Stomach (tissue), 9 donors: ENCODE results near the gene SMARCC1. TPM values are rescaled to one million over a fixed set of nuclear protein-coding genes. Genes with fewer than 3 reads are reported as not detected.
"Not testable (repeated sequence)": the region's sequence is repeated elsewhere in the genome, so short reads cannot be mapped to it uniquely, and the experiment has no call there.

Experiments used
- DNase-seq, 2 donors: peaks; one replicate each; pipeline versions ENCODE4 v3.0.0 to v3.0.0-alpha.2; 2013 to 2019
- H3K27ac ChIP-seq, 5 donors: fragments of 200-600 bp in 4 of 5; sonication (generic) in 4 of 5; one replicate each; pipeline ENCODE4 v1.5.1; 2013 to 2019; ENCODE audit warnings: mild to moderate bottlenecking in 1 of 5, moderate library complexity in 1 of 5
- H3K27me3 ChIP-seq, 3 donors: fragments of 200-600 bp; sonication (generic); one replicate each; pipeline ENCODE4 v1.5.1; 2017 to 2019; ENCODE audit warnings: mixed run types in 1 of 3
- H3K36me3 ChIP-seq, 4 donors: fragments of 200-600 bp; sonication (generic); 1 replicate in 3 of 4; 2 replicates in 1 of 4; pipeline ENCODE4 v1.5.1; 2016 to 2019
- H3K4me1 ChIP-seq, 4 donors: fragments of 200-600 bp; sonication (generic); one replicate each; pipeline ENCODE4 v1.5.1; 2016 to 2019
- H3K4me3 ChIP-seq, 4 donors: fragments of 200-600 bp; sonication (generic) in 3 of 4; one replicate each; pipeline ENCODE4 v1.5.1; 2016 to 2019; ENCODE audit warnings: mild to moderate bottlenecking in 1 of 4
- H3K9me3 ChIP-seq, 4 donors: fragments of 200-600 bp; sonication (generic); one replicate each; pipeline ENCODE4 v1.5.1; 2016 to 2019
- CTCF ChIP-seq, 7 experiments: fragments of 450-650 bp in 4 of 7; fragments of 200-600 bp in 3 of 7; sonication (generic) in 3 of 7; IDR thresholded peaks; one replicate each; pipeline ENCODE4 v1.5.1; 2016 to 2019; ENCODE audit warnings: antibody characterized with exemption in 7 of 7, control low read depth in 2 of 7, mild to moderate bottlenecking in 1 of 7
- EP300 ChIP-seq: sonication (generic); formaldehyde crosslinking; IDR thresholded peaks from one replicate; pipeline ENCODE4 v1.6.1; 2017; ENCODE audit warnings: antibody characterized with exemption
- POLR2A ChIP-seq, 4 donors: fragments of 450-650 bp; IDR thresholded peaks; one replicate each; pipeline ENCODE4 v1.6.1; 2016; ENCODE audit warnings: antibody characterized with exemption in 4 of 4, control low read depth in 2 of 4, mild to moderate bottlenecking in 1 of 4, moderate library complexity in 1 of 4
- POLR2AphosphoS5 ChIP-seq, 3 donors: sonication (generic); formaldehyde crosslinking; IDR thresholded peaks; one replicate each; pipeline ENCODE4 v1.6.1; 2016; ENCODE audit warnings: antibody characterized with exemption in 3 of 3
- WGBS, 5 donors: extraction: QIAGEN DNeasy Blood & Tissue Kit in 3 of 5; methylation state at CpG; one replicate each; pipeline versions ENCODE4 v1.1.5 to v1.1.7; 2013 to 2018; 5-methylcytosine and 5-hydroxymethylcytosine counted together
- intact Hi-C: fragments of 100-400 bp; cut with DNase I; formaldehyde crosslinking; loops from one replicate; pipeline ENCODE4 v1.15.1; 2023; ENCODE audit warnings: low total_unique reads
- polyA plus RNA-seq, 3 donors: library from polyadenylated mRNA; stranded (reverse); fragments of 200-250 nt; gene quantifications; one replicate each; pipeline ENCODE4 v1.2.3, GENCODE V29; 2013
- total RNA-seq, 5 donors: library from RNA; depleted of rRNA; stranded (reverse); fragments of >200 nt; gene quantifications; one replicate each; pipeline versions ENCODE4 v1.1.0 to v1.2.3, GENCODE V29; 2014 to 2016
- donor health status: healthy with polysubstance abuse.
- donor health status: Bipolar disorder and iron deficiency.
- donor health status: healthy.

SMARCC1 gene
- total and polyA plus RNA-seq, 8 donors: 8.6 to 64.3 (median 27.3) TPM

GRCh38 chr3:47732143-47732542 lies 49.5 kb downstream of the SMARCC1 start:
- intact Hi-C loops: no loop called here
- Histone ChIP-seq H3K27ac (no peak overlapping the region), H3K9me3 (no peaks in the 10 kb centered on the region), H3K36me3 (peaks cover 32 to 99% (median 97%) of the 10 kb centered on the region in 4 donors), H3K4me3 (no peak overlapping the region), H3K4me1 (no peaks in the 10 kb centered on the region), H3K27me3 (no peaks in the 10 kb centered on the region)
- no peak for TF ChIP-seq POLR2AphosphoS5 (IDR thresholded peaks at IDR 0.05)
- DNase-seq: no peak
- WGBS, 5 donors: 62 to 84% (median 69%) methylated on average over 2 of the region's 2 CpGs

- no peak for DNase-seq
- no peak overlapping the region for H3K27ac ChIP-seq
- peaks cover 36 to 100% (median 99%) of the 10 kb centered on the region in 4 donors for H3K36me3 ChIP-seq
- intact Hi-C loops: no loop called here
- no peaks in the 10 kb centered on the region for H3K4me1 ChIP-seq
- TF ChIP-seq CTCF (IDR thresholded peaks at IDR 0.05) (no peak), POLR2AphosphoS5 (IDR thresholded peaks at IDR 0.05) (no peak), EP300 (no peak), POLR2A (IDR thresholded peaks at IDR 0.05) (no peak)
- no peaks in the 10 kb centered on the region for H3K27me3 ChIP-seq
- no peak overlapping the region for H3K4me3 ChIP-seq
- no peaks in the 10 kb centered on the region for H3K9me3 ChIP-seq
- 80 to 86% (median 84%) methylated on average over 8 of the region's 8 CpGs for WGBS, 5 donors
These were observed 50.6 kb downstream of the SMARCC1 start for GRCh38 chr3:47731061-47731460.

- 41 to 58% (median 55%) methylated on average over 2 of the region's 2 CpGs for WGBS, 5 donors
These were observed 58.8 kb downstream of the SMARCC1 start for GRCh38 chr3:47722859-47723258.

GRCh38 chr3:47717448-47717847 lies 64.2 kb downstream of the SMARCC1 start:
- H3K4me1 ChIP-seq, DNase-seq, H3K9me3 ChIP-seq, H3K27ac ChIP-seq, intact Hi-C loops, H3K27me3 ChIP-seq, H3K4me3 ChIP-seq: not testable (repeated sequence)
- WGBS, 5 donors: 92 to 96% (median 95%) methylated on average over 4 of the region's 4 CpGs
- peaks cover 18 to 70% (median 62%) of the 10 kb centered on the region in 4 donors for H3K36me3 ChIP-seq

More at GRCh38 chr3:47722859-47723258, 58.8 kb downstream of the SMARCC1 start:
- Histone ChIP-seq H3K27ac (no peak overlapping the region), H3K9me3 (no peaks in the 10 kb centered on the region), H3K36me3 (peaks cover 25 to 67% (median 63%) of the 10 kb centered on the region in 4 donors), H3K27me3 (no peaks in the 10 kb centered on the region), H3K4me1 (no peaks in the 10 kb centered on the region), H3K4me3 (no peak overlapping the region)
- intact Hi-C loops: no loop called here
- peak in 1 of 2 donors; percentile 9 for DNase-seq
- TF ChIP-seq EP300: no peak

- Histone ChIP-seq H3K9me3 (no peaks in the 10 kb centered on the region), H3K27ac (no peak overlapping the region), H3K36me3 (peaks cover 18 to 78% (median 70%) of the 10 kb centered on the region in 4 donors), H3K27me3 (no peaks in the 10 kb centered on the region), H3K4me3 (no peak overlapping the region), H3K4me1 (no peaks in the 10 kb centered on the region)
- WGBS, 5 donors: 88 to 95% (median 88%) methylated on average over 1 of the region's 1 CpG
- intact Hi-C loops: no loop called here
- no peak for TF ChIP-seq CTCF (IDR thresholded peaks at IDR 0.05)
- no peak for TF ChIP-seq POLR2A (IDR thresholded peaks at IDR 0.05)
- no peak for TF ChIP-seq POLR2AphosphoS5 (IDR thresholded peaks at IDR 0.05)
- no peak for TF ChIP-seq EP300
- no peak for DNase-seq
These were observed 65.0 kb downstream of the SMARCC1 start for GRCh38 chr3:47716656-47717055.

- Histone ChIP-seq H3K4me3 (no peak overlapping the region), H3K27ac (no peak overlapping the region), H3K4me1 (no peaks in the 10 kb centered on the region), H3K9me3 (no peaks in the 10 kb centered on the region), H3K27me3 (no peaks in the 10 kb centered on the region), H3K36me3 (peaks cover 18 to 84% (median 75%) of the 10 kb centered on the region in 4 donors)
- DNase-seq: no peak
- no peak for TF ChIP-seq POLR2AphosphoS5 (IDR thresholded peaks at IDR 0.05)
- no peak for TF ChIP-seq POLR2A (IDR thresholded peaks at IDR 0.05)
- no peak for TF ChIP-seq CTCF (IDR thresholded peaks at IDR 0.05)
- no peak for TF ChIP-seq EP300
- WGBS, 5 donors: 87 to 96% (median 91%) methylated on average over 4 of the region's 4 CpGs
- intact Hi-C loops: no loop called here
These were observed 65.8 kb downstream of the SMARCC1 start for GRCh38 chr3:47715928-47716327.
